ENCODE measurements around the gene CGB3. TPM values are rescaled to one million over a fixed set of nuclear protein-coding genes. Genes with fewer than 3 reads are reported as not detected.

Gene CGB3
- total RNA-seq, 1 experiment from 2014 or later: not detected

DNA sequence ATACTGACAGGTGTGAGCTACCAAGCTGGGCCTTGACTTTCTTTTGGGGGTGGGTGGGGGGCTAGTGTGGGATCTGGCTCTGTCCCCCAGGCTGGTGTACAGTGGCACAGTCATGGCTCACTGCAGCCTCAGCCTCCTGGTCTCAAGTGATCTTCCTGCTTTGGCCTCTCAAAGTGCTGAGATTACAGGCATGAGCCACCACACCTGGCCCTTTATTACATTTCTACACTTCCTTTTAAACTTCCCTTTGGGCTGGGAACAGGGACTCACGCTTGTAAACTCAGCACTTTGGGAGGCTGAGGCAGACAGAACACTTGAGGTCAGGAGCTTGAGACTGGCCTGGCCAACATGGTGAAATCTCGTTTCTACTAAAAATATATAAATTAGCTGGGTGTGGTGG lies 47.1 kb downstream of the CGB3 start:
- no peaks in the 10 kb centered on the region for H3K9me3 ChIP-seq (ENCODE audit: low read length)
- H4K20me1 ChIP-seq (ENCODE audit: low read length): no peaks in the 10 kb centered on the region
- H3K79me2 ChIP-seq (ENCODE audit: low read length): no peaks in the 10 kb centered on the region
- no peaks in the 10 kb centered on the region for H3K9me2 ChIP-seq (replicated peaks; ENCODE audit: low read length)
- ChIA-PET POLR2A (ENCODE audit: unreplicated experiment) (no interaction called here), CTCF (no interaction called here)
- H3F3A ChIP-seq (ENCODE audit: low read length, unreplicated experiment): peaks cover 3% of the 10 kb centered on the region
- ATAC-seq (no peak), DNase-seq (no peak)
- H3K27me3 ChIP-seq (ENCODE audit: low read length): no peaks in the 10 kb centered on the region
- BruUV-seq (replicated peaks): no TSS peak
- no peaks in the 10 kb centered on the region for H3K4me1 ChIP-seq (ENCODE audit: insufficient read depth, low read length)
- no peak overlapping the region for H3K27ac ChIP-seq (ENCODE audit: low read length)
- TF ChIP-seq EZH2 (IDR thresholded peaks at IDR 0.05; ENCODE audit: low read length, unreplicated experiment): no peak
- no peak for TF ChIP-seq EZH2phosphoT487 (IDR thresholded peaks at IDR 0.05; ENCODE audit: borderline replicate concordance, low read length)
- TF ChIP-seq, protein P1, sequence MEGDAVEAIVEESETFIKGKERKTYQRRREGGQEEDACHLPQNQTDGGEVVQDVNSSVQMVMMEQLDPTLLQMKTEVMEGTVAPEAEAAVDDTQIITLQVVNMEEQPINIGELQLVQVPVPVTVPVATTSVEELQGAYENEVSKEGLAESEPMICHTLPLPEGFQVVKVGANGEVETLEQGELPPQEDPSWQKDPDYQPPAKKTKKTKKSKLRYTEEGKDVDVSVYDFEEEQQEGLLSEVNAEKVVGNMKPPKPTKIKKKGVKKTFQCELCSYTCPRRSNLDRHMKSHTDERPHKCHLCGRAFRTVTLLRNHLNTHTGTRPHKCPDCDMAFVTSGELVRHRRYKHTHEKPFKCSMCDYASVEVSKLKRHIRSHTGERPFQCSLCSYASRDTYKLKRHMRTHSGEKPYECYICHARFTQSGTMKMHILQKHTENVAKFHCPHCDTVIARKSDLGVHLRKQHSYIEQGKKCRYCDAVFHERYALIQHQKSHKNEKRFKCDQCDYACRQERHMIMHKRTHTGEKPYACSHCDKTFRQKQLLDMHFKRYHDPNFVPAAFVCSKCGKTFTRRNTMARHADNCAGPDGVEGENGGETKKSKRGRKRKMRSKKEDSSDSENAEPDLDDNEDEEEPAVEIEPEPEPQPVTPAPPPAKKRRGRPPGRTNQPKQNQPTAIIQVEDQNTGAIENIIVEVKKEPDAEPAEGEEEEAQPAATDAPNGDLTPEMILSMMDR (conservative IDR thresholded peaks at IDR 0.05; ENCODE audit: low read depth, low read length): no peak
- H3K4me3 ChIP-seq (ENCODE audit: low read length): no peak overlapping the region
- no peaks in the 10 kb centered on the region for H3K36me3 ChIP-seq (ENCODE audit: low read depth, low read length)
- no peak overlapping the region for H3K9ac ChIP-seq (ENCODE audit: low read length)
- no peak overlapping the region for H3K4me2 ChIP-seq (ENCODE audit: low read length)
- H2AFZ ChIP-seq (ENCODE audit: low read length): no peak overlapping the region
- intact Hi-C loops (cut with micrococcal nuclease): no loop called here

DNA sequence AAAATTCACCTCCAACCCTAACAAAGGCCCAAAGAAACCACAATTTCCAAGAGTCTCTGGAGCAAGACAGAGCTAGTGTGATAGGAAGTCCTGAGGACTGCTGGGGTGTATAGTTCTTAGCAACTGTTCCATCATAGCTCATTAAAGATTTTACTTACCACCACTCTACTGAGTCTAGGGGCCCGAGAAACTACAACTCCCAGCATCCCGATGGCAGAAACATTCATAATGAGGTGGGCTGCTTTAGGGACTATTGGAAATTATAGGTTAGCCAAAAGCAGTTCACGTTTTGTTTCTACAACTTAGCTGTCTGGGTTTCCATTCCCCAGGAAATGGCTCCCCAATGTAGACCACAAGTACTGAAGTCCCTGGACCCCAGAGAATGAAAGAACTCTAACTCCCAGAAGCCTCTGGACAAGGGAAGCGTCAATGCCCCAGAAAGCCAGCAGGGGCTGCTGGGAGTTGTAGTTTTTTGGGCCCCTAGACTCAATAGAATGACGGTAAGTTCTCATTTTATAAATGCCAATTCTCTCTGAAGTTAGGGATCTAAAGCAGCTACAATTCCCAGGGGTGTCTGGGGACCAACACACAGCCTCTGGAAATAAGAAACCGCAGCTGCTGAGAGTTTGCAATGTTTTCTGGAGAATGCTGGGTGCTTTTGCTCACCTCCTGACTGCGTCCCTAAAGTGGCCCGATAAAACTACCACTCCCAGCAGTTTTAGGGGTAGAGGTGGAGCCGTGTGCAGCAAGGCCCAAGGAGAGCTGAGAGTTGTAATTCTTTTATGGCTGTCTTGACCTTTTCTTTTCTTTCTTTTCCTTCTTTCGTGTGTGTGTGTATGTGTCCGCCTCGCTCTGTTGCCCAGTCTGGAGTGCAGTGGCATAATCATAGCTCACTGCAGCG lies 47.9 kb downstream of the CGB3 start:
- Histone ChIP-seq H3K27me3 (ENCODE audit: low read length) (no peaks in the 10 kb centered on the region), H3K4me1 (ENCODE audit: insufficient read depth, low read length) (no peaks in the 10 kb centered on the region), H3K27ac (ENCODE audit: low read length) (no peak overlapping the region), H3K4me2 (ENCODE audit: low read length) (no peak overlapping the region), H3K9me2 (replicated peaks; ENCODE audit: low read length) (no peaks in the 10 kb centered on the region), H3F3A (ENCODE audit: low read length, unreplicated experiment) (peaks cover 3% of the 10 kb centered on the region), H3K9ac (ENCODE audit: low read length) (no peak overlapping the region), H4K20me1 (ENCODE audit: low read length) (no peaks in the 10 kb centered on the region), H3K36me3 (ENCODE audit: low read depth, low read length) (0 out of 2 replicates have a peak, but pooled peaks cover under 1% of the 10 kb centered on the region), H3K4me3 (ENCODE audit: low read length) (no peak overlapping the region), H3K79me2 (ENCODE audit: low read length) (no peaks in the 10 kb centered on the region), H3K9me3 (ENCODE audit: low read length) (no peaks in the 10 kb centered on the region), H2AFZ (ENCODE audit: low read length) (no peak overlapping the region)
- ATAC-seq (no peak), DNase-seq (no peak)
- no TSS peak for BruUV-seq (replicated peaks)
- CTCF ChIA-PET: interaction anchor here (0.7 to 1.0 kb wide), 2 partner anchors 17 to 466 kb away, joined by 3 to 7 read pairs; partner anchors contain the start of genes GYS1 and RUVBL2
- TF ChIP-seq EZH2phosphoT487 (IDR thresholded peaks at IDR 0.05; ENCODE audit: borderline replicate concordance, low read length) (no peak), EZH2 (IDR thresholded peaks at IDR 0.05; ENCODE audit: low read length, unreplicated experiment) (no peak)
- TF ChIP-seq, protein P1 (conservative IDR thresholded peaks at IDR 0.05; ENCODE audit: low read depth, low read length): no peak
- POLR2A ChIA-PET (ENCODE audit: unreplicated experiment): no interaction called here
- intact Hi-C loops (cut with micrococcal nuclease): no loop called here

Small RNAs within 50 kb of the gene (microRNA-seq; reads per million reads assigned to microRNA genes)
- gene MIR6798 (ENCODE audit: unreplicated experiment): not detected

Other genes starting within 250 kb of the CGB3 start
- 41.1 and 50.0 TPM in 2 replicates for gene BCAT2, start 213.3 kb downstream of the CGB3 start, total RNA-seq (2014; rRNA removed)
- 15.0 and 15.4 TPM in 2 replicates for gene HSD17B14, start 187.8 kb downstream of the CGB3 start, total RNA-seq (2014; rRNA removed)
- 0.63 and 1.2 TPM in 2 replicates for gene PLEKHA4, start 155.7 kb downstream of the CGB3 start, total RNA-seq (2014; rRNA removed)
- gene PPP1R15A, start 151.9 kb downstream of the CGB3 start, total RNA-seq (2014; rRNA removed): 78.0 and 105 TPM in 2 replicates
- gene TULP2, start 125.6 kb downstream of the CGB3 start, total RNA-seq (2014; rRNA removed): not detected in 2 replicates
- 137 and 138 TPM in 2 replicates for gene NUCB1, start 124.0 kb downstream of the CGB3 start, total RNA-seq (2014; rRNA removed)
- gene DHDH, start 90.6 kb downstream of the CGB3 start, total RNA-seq (2014; rRNA removed): 1.6 and 1.8 TPM in 2 replicates
- 43.0 and 44.8 TPM in 2 replicates for gene BAX, start 69.5 kb downstream of the CGB3 start, total RNA-seq (2014; rRNA removed)
- 1,109 and 1,250 TPM in 2 replicates for gene FTL, start 59.0 kb downstream of the CGB3 start, total RNA-seq (2014; rRNA removed)
- 38.6 and 54.0 TPM in 2 replicates for gene GYS1, start 31.0 kb downstream of the CGB3 start, total RNA-seq (2014; rRNA removed)
- gene RUVBL2, start 30.4 kb downstream of the CGB3 start, total RNA-seq (2014; rRNA removed): 291 and 421 TPM in 2 replicates
- gene LHB, start 7.2 kb downstream of the CGB3 start, total RNA-seq (2014; rRNA removed): not detected in 2 replicates
- gene CGB2, start 7.6 kb upstream of the CGB3 start, total RNA-seq (2014; rRNA removed): not detected in 2 replicates
- gene CGB1, start 12.6 kb upstream of the CGB3 start, total RNA-seq (2014; rRNA removed): 0.95 TPM in 1 of 2 replicates, not detected in the other
- gene CGB5, start 19.5 kb upstream of the CGB3 start, total RNA-seq (2014; rRNA removed): 0.52 TPM in 1 of 2 replicates, not detected in the other
- gene CGB8, start 24.8 kb upstream of the CGB3 start, total RNA-seq (2014; rRNA removed): 1.2 and 2.2 TPM in 2 replicates
- 0.04 and 0.63 TPM in 2 replicates for gene CGB7, start 33.4 kb upstream of the CGB3 start, total RNA-seq (2014; rRNA removed)
- gene NTF4, start 40.5 kb upstream of the CGB3 start, total RNA-seq (2014; rRNA removed): 0.18 and 1.6 TPM in 2 replicates
- not detected in 2 replicates for gene KCNA7, start 48.4 kb upstream of the CGB3 start, total RNA-seq (2014; rRNA removed)
- 367 and 485 TPM in 2 replicates for gene SNRNP70, start 61.1 kb upstream of the CGB3 start, total RNA-seq (2014; rRNA removed)
- gene LIN7B, start 90.0 kb upstream of the CGB3 start, total RNA-seq (2014; rRNA removed): 5.8 and 11.6 TPM in 2 replicates
- gene C19orf73, start 94.8 kb upstream of the CGB3 start, total RNA-seq (2014; rRNA removed): 0.15 TPM in 1 of 2 replicates, not detected in the other
- gene PPFIA3, start 95.2 kb upstream of the CGB3 start, total RNA-seq (2014; rRNA removed): 56.3 and 59.0 TPM in 2 replicates
- gene HRC, start 131.1 kb upstream of the CGB3 start, total RNA-seq (2014; rRNA removed): not detected in 2 replicates
- gene TRPM4, start 133.5 kb upstream of the CGB3 start, total RNA-seq (2014; rRNA removed): 30.0 and 40.4 TPM in 2 replicates